ENCODE measurements around the gene RNF26.

Gene RNF26

DNA sequence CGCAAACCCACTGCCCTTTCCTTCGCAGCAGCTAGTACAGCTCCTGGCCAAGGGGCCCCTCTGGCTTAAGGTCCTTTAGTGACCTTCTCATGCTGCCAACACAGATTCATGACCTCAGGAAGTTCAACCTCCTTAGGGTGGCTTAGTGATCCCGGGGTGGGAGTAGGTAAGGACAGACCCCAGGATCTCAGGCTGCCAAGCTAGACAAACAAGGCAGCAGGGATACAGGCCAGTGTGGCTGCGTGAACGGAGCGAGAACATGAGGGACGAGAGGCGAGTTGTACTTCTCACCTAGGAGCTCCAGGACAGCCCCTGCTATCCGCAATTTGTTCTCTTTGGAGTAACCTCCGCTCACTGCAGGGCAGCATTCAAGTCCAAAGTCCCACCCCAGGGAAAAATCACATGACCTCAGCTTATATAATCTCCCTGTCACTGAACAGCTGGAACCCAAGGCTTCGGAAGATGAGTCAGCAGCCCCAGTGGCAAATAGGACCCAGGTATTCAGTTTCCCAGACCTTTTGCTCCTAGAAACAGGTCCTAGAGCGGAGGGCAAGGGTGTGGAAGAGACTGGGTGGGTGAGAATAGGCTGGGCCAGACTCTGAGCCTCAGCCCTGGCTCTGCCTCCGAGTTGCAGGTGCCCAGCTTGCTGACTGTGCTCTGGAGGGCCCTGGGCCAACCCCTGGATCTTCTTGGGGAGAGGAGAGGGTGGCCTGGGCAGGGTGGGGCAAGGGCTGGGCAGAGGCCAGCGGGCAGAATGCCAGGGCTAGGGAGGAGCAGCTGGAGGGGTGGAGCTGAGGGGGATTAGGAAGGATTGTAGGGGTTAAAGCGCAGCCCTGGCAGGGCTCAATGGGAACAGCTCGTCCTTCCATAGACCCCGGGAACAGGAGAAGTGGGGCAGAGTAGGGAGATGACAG lies 34.1 kb downstream of the RNF26 start:
- DNase-seq (ENCODE audit: low spot score), result no peak
- in situ Hi-C loops (cut with MboI; ENCODE audit: low sequenced_read_pairs, unreplicated experiment), result no loop called here
- TF ChIP-seq, protein P1, sequence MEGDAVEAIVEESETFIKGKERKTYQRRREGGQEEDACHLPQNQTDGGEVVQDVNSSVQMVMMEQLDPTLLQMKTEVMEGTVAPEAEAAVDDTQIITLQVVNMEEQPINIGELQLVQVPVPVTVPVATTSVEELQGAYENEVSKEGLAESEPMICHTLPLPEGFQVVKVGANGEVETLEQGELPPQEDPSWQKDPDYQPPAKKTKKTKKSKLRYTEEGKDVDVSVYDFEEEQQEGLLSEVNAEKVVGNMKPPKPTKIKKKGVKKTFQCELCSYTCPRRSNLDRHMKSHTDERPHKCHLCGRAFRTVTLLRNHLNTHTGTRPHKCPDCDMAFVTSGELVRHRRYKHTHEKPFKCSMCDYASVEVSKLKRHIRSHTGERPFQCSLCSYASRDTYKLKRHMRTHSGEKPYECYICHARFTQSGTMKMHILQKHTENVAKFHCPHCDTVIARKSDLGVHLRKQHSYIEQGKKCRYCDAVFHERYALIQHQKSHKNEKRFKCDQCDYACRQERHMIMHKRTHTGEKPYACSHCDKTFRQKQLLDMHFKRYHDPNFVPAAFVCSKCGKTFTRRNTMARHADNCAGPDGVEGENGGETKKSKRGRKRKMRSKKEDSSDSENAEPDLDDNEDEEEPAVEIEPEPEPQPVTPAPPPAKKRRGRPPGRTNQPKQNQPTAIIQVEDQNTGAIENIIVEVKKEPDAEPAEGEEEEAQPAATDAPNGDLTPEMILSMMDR (IDR thresholded peaks at IDR 0.05; ENCODE audit: borderline replicate concordance, control extremely low read depth, extremely low read depth, insufficient read depth, missing control alignments), result no peak

DNA sequence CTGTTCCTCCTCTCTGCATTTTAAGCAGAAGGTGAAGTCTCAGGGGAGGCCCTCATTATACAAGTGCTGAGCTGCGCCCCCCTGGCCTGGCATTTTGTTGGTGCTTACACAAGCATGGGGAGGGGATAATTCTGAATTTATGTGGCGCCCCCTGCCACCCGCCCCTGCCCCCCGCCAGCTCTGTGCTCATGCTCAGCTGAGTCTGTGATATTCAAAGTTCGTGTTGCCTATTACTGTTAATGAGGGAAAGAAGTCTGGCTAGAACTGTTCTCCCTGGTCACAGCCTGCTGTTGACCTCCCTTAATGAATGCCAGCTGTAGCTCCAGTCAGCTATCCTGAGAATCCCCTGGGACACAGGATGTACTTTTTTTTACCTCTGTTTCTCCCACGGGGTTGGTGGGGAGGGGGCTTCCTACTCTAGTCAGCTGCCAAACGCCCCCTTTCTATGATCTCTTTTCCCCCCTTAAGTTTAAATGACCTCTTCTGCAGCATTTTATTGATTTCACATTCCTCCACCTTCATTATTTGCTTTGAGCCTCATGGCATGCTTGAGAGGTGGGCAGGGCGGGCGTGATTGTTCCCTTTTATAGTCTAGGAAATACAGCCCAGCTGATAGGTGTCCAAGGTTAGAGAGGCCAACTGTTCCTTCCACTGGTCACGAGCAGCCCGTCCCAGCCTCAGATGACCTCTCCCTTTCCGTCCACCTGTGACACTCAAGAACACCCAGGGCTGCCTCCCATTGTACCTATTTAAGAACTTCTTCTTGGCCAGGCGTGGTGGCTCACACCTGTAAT lies 35.0 kb downstream of the RNF26 start:
- DNase-seq (ENCODE audit: low spot score), result no peak
- in situ Hi-C loops (cut with MboI; ENCODE audit: low sequenced_read_pairs, unreplicated experiment), result no loop called here
- TF ChIP-seq, protein P1 (IDR thresholded peaks at IDR 0.05; ENCODE audit: borderline replicate concordance, control extremely low read depth, extremely low read depth, insufficient read depth, missing control alignments), result no peak

DNA sequence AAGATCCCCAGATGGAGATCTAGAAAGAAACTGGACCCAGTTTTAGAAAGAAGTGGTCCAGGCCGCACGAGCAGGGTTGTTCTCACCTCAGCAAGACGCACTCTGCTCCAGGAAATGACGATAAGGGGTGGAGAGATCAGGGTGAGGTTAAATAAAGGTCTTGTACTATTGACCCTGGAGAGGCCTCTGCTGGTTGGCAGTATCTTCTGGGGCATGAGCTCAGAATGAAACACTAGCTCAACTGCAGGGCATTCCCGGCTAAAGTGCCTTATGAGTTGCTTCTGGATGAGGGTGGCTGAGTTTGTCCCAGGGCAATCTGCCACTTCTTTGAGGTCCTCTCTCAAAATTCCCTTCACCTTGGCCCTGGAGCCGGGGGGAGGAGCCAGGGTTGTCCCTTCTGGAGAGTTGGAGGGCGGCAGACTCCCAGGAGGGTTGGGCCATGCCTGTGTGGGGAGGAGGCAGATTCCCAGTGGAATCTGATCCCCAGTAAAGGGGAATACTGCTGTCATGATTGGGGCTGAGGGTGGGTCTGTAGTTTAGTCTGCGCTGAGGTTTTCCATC lies 36.2 kb downstream of the RNF26 start:
- DNase-seq (ENCODE audit: low spot score), result no peak
- TF ChIP-seq, protein P1 (IDR thresholded peaks at IDR 0.05; ENCODE audit: borderline replicate concordance, control extremely low read depth, extremely low read depth, insufficient read depth, missing control alignments), result no peak

DNA sequence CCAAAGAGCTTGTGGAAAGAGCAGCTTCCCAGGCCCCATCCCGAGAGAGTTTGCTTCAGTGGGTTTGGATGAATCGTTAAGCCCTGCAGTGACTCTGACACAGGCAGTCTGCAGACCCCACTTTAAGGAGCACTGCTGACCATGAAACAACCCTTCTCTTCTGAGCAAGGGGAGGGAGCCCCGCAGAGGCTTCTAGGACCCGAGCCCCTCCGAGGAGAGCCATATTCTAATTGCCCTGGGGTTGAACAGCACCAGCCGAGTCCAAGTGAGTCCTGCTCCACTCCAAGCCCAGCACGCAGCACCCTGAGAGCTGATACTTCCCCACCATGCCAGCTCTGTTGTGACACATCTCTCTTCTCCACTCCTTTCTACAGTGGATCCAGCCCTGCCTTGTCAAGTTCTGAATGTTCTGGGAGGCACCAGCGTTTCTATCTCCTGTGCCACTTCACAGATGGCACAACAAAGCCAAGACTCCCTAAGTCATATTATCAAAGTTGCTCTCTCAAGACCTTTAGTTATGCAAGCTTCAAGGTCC lies 36.8 kb downstream of the RNF26 start:
- in situ Hi-C loops (cut with MboI; ENCODE audit: low sequenced_read_pairs, unreplicated experiment), result no loop called here
- TF ChIP-seq, protein P1 (IDR thresholded peaks at IDR 0.05; ENCODE audit: borderline replicate concordance, control extremely low read depth, extremely low read depth, insufficient read depth, missing control alignments), result no peak
- DNase-seq (ENCODE audit: low spot score), result no peak

More for the DNA sequence above, 36.2 kb downstream of the RNF26 start:
- in situ Hi-C loops (cut with MboI; ENCODE audit: low sequenced_read_pairs, unreplicated experiment), result no loop called here

DNA sequence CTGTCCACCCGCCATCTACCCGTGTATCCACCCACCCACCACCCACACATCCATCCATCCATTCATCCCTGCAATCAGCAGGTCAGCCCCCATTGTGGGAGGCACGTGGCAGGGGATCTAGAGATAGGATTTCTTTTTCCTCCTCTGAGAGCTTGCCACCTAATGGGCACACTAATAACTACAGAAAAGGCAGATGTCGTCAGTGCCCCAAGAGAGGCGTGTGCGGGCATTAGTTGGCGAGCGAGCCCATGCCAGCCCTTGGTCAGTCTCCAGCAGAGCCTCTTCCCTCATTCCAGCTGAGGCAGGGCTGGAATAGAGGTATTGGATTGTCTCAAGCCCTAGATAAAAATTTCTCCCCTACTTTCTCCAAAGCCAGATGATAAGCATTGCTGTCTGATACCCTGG lies 37.5 kb downstream of the RNF26 start:
- no peak for DNase-seq (ENCODE audit: low spot score)
- in situ Hi-C loops (cut with MboI; ENCODE audit: low sequenced_read_pairs, unreplicated experiment), result no loop called here
- TF ChIP-seq, protein P1 (IDR thresholded peaks at IDR 0.05; ENCODE audit: borderline replicate concordance, control extremely low read depth, extremely low read depth, insufficient read depth, missing control alignments), result peak; percentile 14

All from GM13976 (cell line).